Right lobe of liver (tissue), 6 donors: ENCODE measurements around the gene NHLH1. TPM values are rescaled to one million over a fixed set of nuclear protein-coding genes. Genes with fewer than 3 reads are reported as not detected.

Experiments used
- ATAC-seq, 4 donors: fragments of 200-7000 bp; cut with Tn5 transposase; one replicate each; pipeline ENCODE4 v1.9.1; 2020; ENCODE audit warnings: mild to moderate bottlenecking in 4 of 4, moderate library complexity in 4 of 4
- DNase-seq, 3 donors: peaks; one replicate each; pipeline ENCODE4 v3.0.0-alpha.2; 2020
- H3K27ac ChIP-seq, 3 donors: fragments of 200-600 bp; one replicate each; pipeline ENCODE4 v1.8.0; 2022
- H3K27me3 ChIP-seq, 2 donors: fragments of 200-600 bp; one replicate each; pipeline ENCODE4 v1.8.0; 2022
- H3K36me3 ChIP-seq, 4 donors: fragments of 200-600 bp; sonication (generic) in 1 of 4; one replicate each; pipeline versions ENCODE4 v1.5.1 to v1.8.0; 2017 to 2022; ENCODE audit warnings: control low read depth in 1 of 4
- H3K4me1 ChIP-seq, 4 donors: fragments of 200-600 bp; sonication (generic) in 1 of 4; one replicate each; pipeline versions ENCODE4 v1.5.1 to v1.8.0; 2017 to 2022; ENCODE audit warnings: control low read depth in 1 of 4
- H3K4me3 ChIP-seq, 3 donors: fragments of 200-600 bp; one replicate each; pipeline ENCODE4 v1.8.0; 2022
- H3K9me3 ChIP-seq, 4 donors: fragments of 200-600 bp; sonication (generic) in 1 of 4; one replicate each; pipeline versions ENCODE4 v1.5.1 to v1.8.0; 2017 to 2022; ENCODE audit warnings: control low read depth in 1 of 4
- POLR2A ChIP-seq: fragments of 450-650 bp; IDR thresholded peaks from one replicate; pipeline ENCODE4 v1.6.1; 2017; ENCODE audit warnings: antibody characterized with exemption, mild to moderate bottlenecking
- WGBS: methylation state at CpG from one replicate; pipeline ENCODE4 v1.1.6; 2018; ENCODE audit warnings: low coverage, low lambda C conversion rate; ENCODE audit not compliant: insufficient coverage; ENCODE audit errors: missing lambda C conversion rate; 5-methylcytosine and 5-hydroxymethylcytosine counted together
- intact Hi-C, 2 donors: fragments of 100-400 bp; cut with DNase I; formaldehyde crosslinking; loops; one replicate each; pipeline versions ENCODE4 v1.11.2 to v1.14.1; 2022
- total RNA-seq, 6 experiments: library from RNA; depleted of rRNA in 2 of 6; stranded (reverse); fragments of >200 nt in 2 of 6; fragmentation: NEBNext Ultra II Directional in 3 of 6; extraction: Animal tissue kit (Norgen Biotek cat#: 25700) in 3 of 6; gene quantifications; one replicate each; pipeline versions ENCODE4 v1.1.0 to v1.2.4, GENCODE V29; 2016 to 2023
- TF ChIP-seq, protein P1 (sequence below), 4 donors: fragments of 200-600 bp in 3 of 4; fragments of 450-650 bp in 1 of 4; IDR thresholded peaks; one replicate each; pipeline versions ENCODE4 v1.5.1 to v1.8.0; 2016 to 2022; ENCODE audit warnings: antibody characterized with exemption in 4 of 4, mild to moderate bottlenecking in 2 of 4
- donor health status: DM: no; HTN: yes; CAD: no.
- donor health status: DM: no; HTN: no; CAD: no.
- donor health status: DM: no; HTN: no; CAD: no.
- donor health status: DM: no; HTN: yes; CAD: no.
- donor health status: DM: no; HTN: yes; CAD: no.

The NHLH1 gene
- total RNA-seq, 6 experiments from 2014 or later = 0.07 to 0.12 TPM; not detected in 4

DNA sequence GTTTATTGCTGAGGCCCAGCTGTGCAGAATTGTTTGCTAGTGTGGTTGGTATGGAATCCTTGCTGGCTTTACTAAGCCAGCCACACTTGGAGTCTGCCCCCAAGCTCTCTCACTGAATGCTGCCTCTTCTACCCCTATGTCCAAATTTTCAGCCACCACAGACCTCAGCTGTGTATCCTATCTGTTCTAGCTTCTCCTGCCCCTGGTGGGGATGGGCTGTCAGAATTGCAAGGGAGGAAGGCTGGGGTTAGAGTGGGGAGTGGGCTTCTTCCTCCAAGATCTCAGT lies 4.4 kb downstream of the NHLH1 start:
- ATAC-seq (no peak), DNase-seq (peak in 1 of 3 donors; percentile 9)
- Histone ChIP-seq H3K9me3 (no peaks in the 10 kb centered on the region), H3K27ac (no peak overlapping the region), H3K4me1 (no peaks in the 10 kb centered on the region), H3K36me3 (no peaks in the 10 kb centered on the region), H3K4me3 (no peak overlapping the region), H3K27me3 (no peaks in the 10 kb centered on the region)
- intact Hi-C loops = loop anchor here (10.0 kb wide), 1 partner anchor 266 kb away; no protein-coding TSS in a partner anchor
- TF ChIP-seq, protein P1, sequence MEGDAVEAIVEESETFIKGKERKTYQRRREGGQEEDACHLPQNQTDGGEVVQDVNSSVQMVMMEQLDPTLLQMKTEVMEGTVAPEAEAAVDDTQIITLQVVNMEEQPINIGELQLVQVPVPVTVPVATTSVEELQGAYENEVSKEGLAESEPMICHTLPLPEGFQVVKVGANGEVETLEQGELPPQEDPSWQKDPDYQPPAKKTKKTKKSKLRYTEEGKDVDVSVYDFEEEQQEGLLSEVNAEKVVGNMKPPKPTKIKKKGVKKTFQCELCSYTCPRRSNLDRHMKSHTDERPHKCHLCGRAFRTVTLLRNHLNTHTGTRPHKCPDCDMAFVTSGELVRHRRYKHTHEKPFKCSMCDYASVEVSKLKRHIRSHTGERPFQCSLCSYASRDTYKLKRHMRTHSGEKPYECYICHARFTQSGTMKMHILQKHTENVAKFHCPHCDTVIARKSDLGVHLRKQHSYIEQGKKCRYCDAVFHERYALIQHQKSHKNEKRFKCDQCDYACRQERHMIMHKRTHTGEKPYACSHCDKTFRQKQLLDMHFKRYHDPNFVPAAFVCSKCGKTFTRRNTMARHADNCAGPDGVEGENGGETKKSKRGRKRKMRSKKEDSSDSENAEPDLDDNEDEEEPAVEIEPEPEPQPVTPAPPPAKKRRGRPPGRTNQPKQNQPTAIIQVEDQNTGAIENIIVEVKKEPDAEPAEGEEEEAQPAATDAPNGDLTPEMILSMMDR (IDR thresholded peaks at IDR 0.05) = no peak
- TF ChIP-seq POLR2A = no peak

DNA sequence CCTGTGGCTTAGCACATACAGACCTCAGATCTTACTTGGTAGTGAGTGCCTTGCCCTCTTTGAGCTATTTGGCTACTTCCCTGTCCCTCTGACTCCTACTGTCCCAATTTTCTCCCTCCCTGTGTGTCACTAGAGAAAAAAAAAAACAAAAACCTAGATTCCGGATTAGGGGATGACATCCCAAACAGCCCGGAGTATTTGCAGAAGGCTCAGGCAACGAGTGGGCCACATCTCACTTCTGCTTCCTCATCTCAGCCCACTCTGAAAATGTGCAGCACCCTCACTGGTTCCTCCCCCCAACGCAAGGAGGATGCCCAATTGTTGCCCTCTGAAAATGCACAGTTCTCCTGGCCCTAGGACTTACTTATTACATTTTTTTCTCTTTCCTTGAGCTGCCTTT lies 4.9 kb downstream of the NHLH1 start:
- TF ChIP-seq, protein P1 (IDR thresholded peaks at IDR 0.05) = no peak
- TF ChIP-seq POLR2A = no peak
- Histone ChIP-seq H3K4me3 (no peak overlapping the region), H3K4me1 (no peaks in the 10 kb centered on the region), H3K27ac (no peak overlapping the region), H3K36me3 (no peaks in the 10 kb centered on the region), H3K9me3 (no peaks in the 10 kb centered on the region), H3K27me3 (no peaks in the 10 kb centered on the region)
- intact Hi-C loops = loop anchor here (10.0 kb wide), 1 partner anchor 267 kb away; no protein-coding TSS in a partner anchor
- ATAC-seq (no peak), DNase-seq (peak in 1 of 3 donors; percentile 20)
- WGBS = 56% methylated on average over 4 of the region's 4 CpGs

DNA sequence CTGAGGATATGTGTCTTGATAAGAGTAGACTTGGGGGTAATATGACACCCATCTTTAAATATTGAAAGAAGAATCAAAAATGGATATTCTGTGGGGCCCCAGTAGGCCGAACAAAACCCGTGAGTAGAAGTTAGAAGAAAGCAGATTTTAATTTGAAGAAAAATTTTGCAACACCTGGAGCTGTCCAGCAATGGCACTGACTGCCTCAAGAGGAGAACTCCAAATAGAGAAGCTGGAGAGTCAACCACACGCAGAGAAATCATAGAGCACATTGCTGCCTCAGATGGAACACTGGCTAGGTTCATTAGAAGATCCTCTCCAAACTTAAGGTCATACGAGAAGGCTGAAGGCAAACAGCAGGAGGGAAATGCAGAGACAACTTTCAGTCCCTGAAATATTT lies 6.8 kb downstream of the NHLH1 start:
- H3K9me3 ChIP-seq = no peaks in the 10 kb centered on the region
- intact Hi-C loops = loop anchor here (10.0 kb wide), 1 partner anchor 269 kb away; no protein-coding TSS in a partner anchor
- TF ChIP-seq, protein P1 (IDR thresholded peaks at IDR 0.05) = no peak
- TF ChIP-seq POLR2A = no peak
- H3K4me3 ChIP-seq = no peak overlapping the region
- H3K27ac ChIP-seq = no peak overlapping the region
- H3K4me1 ChIP-seq = no peaks in the 10 kb centered on the region
- 67% methylated on average over 4 of the region's 4 CpGs for WGBS
- no peaks in the 10 kb centered on the region for H3K36me3 ChIP-seq
- ATAC-seq = no peak
- DNase-seq = peak in 1 of 3 donors; percentile 1
- no peaks in the 10 kb centered on the region for H3K27me3 ChIP-seq

DNA sequence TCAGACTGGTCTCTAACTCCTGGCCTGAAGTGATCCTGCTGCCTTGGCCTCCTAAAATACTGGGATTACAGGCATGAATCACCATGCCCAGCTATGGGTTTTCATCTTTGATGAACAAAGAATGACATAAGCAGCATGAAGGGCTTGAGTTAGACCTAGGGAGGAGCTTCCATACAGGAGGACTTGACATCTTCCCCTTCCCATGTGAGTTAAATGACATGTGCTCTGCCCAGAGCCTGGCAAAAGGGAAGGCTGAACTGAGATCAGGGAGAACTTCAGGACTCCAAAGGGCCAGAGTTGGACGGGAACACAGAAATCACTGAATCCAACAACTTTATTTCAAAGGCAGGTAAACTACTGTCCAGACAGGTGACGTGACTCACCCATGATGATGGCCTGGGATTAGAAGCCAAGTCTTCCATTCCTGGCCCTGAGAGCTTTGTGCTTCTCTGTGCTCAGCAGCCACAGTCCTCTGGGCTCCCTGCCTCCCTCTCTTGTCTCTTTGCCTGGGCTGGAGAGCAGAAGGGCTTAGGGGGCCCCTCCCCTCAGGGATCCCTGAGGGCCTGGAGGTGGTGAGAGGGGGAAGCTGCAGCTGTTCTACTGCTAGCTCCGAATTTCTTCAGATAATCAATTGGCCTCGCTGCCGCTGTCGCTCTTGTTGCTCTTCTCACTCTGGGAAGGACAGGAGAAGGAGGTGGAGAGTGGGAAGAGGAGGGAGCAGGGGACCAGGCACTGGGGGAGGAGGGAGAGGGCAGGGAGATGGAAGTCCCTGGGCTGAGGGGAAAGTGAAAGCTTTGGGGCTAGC lies 7.6 kb downstream of the NHLH1 start:
- WGBS = 66% methylated on average over 6 of the region's 6 CpGs
- intact Hi-C loops = loop anchor here (10.0 kb wide), 1 partner anchor 270 kb away; no protein-coding TSS in a partner anchor
- DNase-seq = peak in 1 of 3 donors; percentile 8

More for the DNA sequence above, 7.6 kb downstream of the NHLH1 start:
- H3K4me1 ChIP-seq = no peaks in the 10 kb centered on the region
- no peak for TF ChIP-seq POLR2A
- TF ChIP-seq, protein P1 (IDR thresholded peaks at IDR 0.05) = no peak
- H3K4me3 ChIP-seq = no peak overlapping the region
- ATAC-seq = no peak
- H3K27ac ChIP-seq = no peak overlapping the region
- no peaks in the 10 kb centered on the region for H3K27me3 ChIP-seq
- no peaks in the 10 kb centered on the region for H3K9me3 ChIP-seq
- no peaks in the 10 kb centered on the region for H3K36me3 ChIP-seq
